ENCODE measurements around the gene BACH2. TPM values are rescaled to one million over a fixed set of nuclear protein-coding genes. Genes with fewer than 3 reads are reported as not detected.
"Not testable (repeated sequence)": the region's sequence is repeated elsewhere in the genome, so short reads cannot be mapped to it uniquely, and the experiment has no call there.

The BACH2 gene
- 88.8 and 89.7 TPM in 2 replicates for total RNA-seq

- peaks cover 40% of the 10 kb centered on the region for H3K36me3 Mint-ChIP-seq (ENCODE audit: low read depth)
- peak within 1 kb of the TSS; percentile 91 for H3K4me3 Mint-ChIP-seq (ENCODE audit: low read depth)
- no peaks in the 10 kb centered on the region for H3K9me3 Mint-ChIP-seq
- peaks cover 50% of the 10 kb centered on the region for H3K4me1 Mint-ChIP-seq (ENCODE audit: low read depth)
- intact Hi-C loops (cut with micrococcal nuclease) = loop anchor here (1.0 to 2.0 kb wide), 2 partner anchors 12 to 54 kb away; no protein-coding TSS in a partner anchor
- peak; percentile 91 for DNase-seq (ENCODE audit: low spot score)
- H3K27me3 Mint-ChIP-seq (ENCODE audit: low read depth) = peaks cover 13% of the 10 kb centered on the region
- peak within 1 kb of the TSS; percentile 86 for H3K27ac Mint-ChIP-seq
These were observed at the start of gene BACH2 for GRCh38 chr6:90296341-90297114. BACH2 (minus strand) TSS chr6:90296843; CDS start chr6:90008844, 287,999 bp downstream.

- H3K27me3 Mint-ChIP-seq (ENCODE audit: low read depth) = peaks cover 5% of the 10 kb centered on the region
- H3K9me3 Mint-ChIP-seq = peaks cover 7% of the 10 kb centered on the region
- intact Hi-C loops (cut with micrococcal nuclease) = no loop called here
- no peak overlapping the region for H3K4me3 Mint-ChIP-seq (ENCODE audit: low read depth)
- DNase-seq (ENCODE audit: low spot score) = no peak
- H3K36me3 Mint-ChIP-seq (ENCODE audit: low read depth) = peaks cover 6% of the 10 kb centered on the region
- H3K27ac Mint-ChIP-seq = no peak overlapping the region
- peaks cover 16% of the 10 kb centered on the region for H3K4me1 Mint-ChIP-seq (ENCODE audit: low read depth)
These were observed 46.9 kb upstream of the BACH2 start for GRCh38 chr6:90343576-90343975.

DNA sequence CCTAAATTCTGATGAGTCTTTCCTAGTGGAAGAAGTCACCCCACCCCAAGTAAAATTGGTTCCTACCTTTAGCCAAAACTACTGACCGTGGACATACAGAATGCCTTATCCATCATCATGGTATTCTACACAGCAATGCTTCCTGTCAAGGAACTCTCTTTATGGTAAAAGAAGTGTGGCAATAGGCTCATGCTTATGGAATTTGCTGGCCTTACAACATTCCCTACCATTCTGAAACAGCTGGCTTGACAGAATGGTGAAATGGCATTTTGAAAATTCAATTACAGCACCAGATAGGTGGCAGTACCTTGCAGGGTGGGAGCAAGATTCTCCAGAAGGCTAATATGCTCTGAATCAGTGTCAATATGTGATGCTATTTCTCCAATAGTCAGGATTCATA lies 41.8 kb upstream of the BACH2 start:
- intact Hi-C loops (cut with micrococcal nuclease) = no loop called here
- Mint-ChIP-seq H3K27me3 (ENCODE audit: low read depth) (peaks cover 4% of the 10 kb centered on the region), H3K4me1 (ENCODE audit: low read depth) (no peaks in the 10 kb centered on the region), H3K4me3 (ENCODE audit: low read depth) (no peak overlapping the region), H3K27ac (no peak overlapping the region), H3K9me3 (peaks cover 6% of the 10 kb centered on the region), H3K36me3 (ENCODE audit: low read depth) (peaks cover 4% of the 10 kb centered on the region)
- DNase-seq (ENCODE audit: low spot score) = no peak

DNA sequence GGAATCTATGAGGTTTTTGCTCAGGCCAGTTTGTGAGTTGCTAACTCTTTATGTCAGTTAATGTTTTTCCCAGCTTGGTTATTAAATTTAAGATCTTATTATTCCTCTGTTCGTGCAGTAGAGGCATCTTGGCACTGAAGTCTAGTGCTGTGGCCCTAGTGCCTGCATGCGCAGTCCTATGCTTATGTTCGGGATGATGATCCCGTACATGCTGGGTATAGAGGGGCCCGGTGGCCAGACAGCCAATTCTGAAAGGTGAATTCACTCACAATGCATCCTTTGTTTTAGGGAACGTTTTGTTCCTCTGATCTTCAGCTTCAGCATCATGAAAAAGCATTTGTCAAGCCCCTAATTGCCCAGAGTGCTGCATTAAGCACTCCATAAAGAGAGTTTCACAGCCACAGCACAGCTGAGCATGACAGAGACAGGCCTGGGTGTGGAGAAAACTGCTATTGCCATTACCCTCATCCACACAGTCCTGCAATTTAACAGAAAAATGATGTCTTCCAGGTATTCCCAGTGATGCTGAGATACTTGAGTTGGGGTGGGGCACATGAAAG lies 39.8 kb upstream of the BACH2 start:
- Mint-ChIP-seq H3K9me3 (peaks cover 10% of the 10 kb centered on the region), H3K4me3 (ENCODE audit: low read depth) (no peak overlapping the region), H3K4me1 (ENCODE audit: low read depth) (no peaks in the 10 kb centered on the region), H3K27me3 (ENCODE audit: low read depth) (peaks cover 2% of the 10 kb centered on the region), H3K36me3 (ENCODE audit: low read depth) (peaks cover 15% of the 10 kb centered on the region), H3K27ac (no peak overlapping the region)
- DNase-seq (ENCODE audit: low spot score) = no peak
- intact Hi-C loops (cut with micrococcal nuclease) = no loop called here

- Mint-ChIP-seq H3K36me3 (ENCODE audit: low read depth) (peaks cover 15% of the 10 kb centered on the region), H3K4me3 (ENCODE audit: low read depth) (no peak overlapping the region), H3K9me3 (peaks cover 10% of the 10 kb centered on the region), H3K4me1 (ENCODE audit: low read depth) (no peaks in the 10 kb centered on the region), H3K27me3 (ENCODE audit: low read depth) (peaks cover 2% of the 10 kb centered on the region), H3K27ac (no peak overlapping the region)
- intact Hi-C loops (cut with micrococcal nuclease) = no loop called here
- no peak for DNase-seq (ENCODE audit: low spot score)
These were observed 37.3 kb upstream of the BACH2 start for GRCh38 chr6:90333928-90334327.

- H3K9me3 Mint-ChIP-seq = peaks cover 10% of the 10 kb centered on the region
- not testable (repeated sequence) for H3K27me3 Mint-ChIP-seq (ENCODE audit: low read depth); H3K4me3 Mint-ChIP-seq (ENCODE audit: low read depth)
These were observed 36.4 kb upstream of the BACH2 start for GRCh38 chr6:90332978-90333543.

GRCh38 chr6:90329386-90330077 lies 32.9 kb upstream of the BACH2 start:
- H3K27me3 Mint-ChIP-seq (ENCODE audit: low read depth) = no peaks in the 10 kb centered on the region
- H3K4me1 Mint-ChIP-seq (ENCODE audit: low read depth) = peaks cover 5% of the 10 kb centered on the region
- H3K4me3 Mint-ChIP-seq (ENCODE audit: low read depth) = no peak overlapping the region
- peaks cover 17% of the 10 kb centered on the region for H3K36me3 Mint-ChIP-seq (ENCODE audit: low read depth)
- no peak for DNase-seq (ENCODE audit: low spot score)
- no peak overlapping the region for H3K27ac Mint-ChIP-seq
- intact Hi-C loops (cut with micrococcal nuclease) = no loop called here
- peaks cover 9% of the 10 kb centered on the region for H3K9me3 Mint-ChIP-seq

More at GRCh38 chr6:90332978-90333543, 36.4 kb upstream of the BACH2 start:
- peaks cover 15% of the 10 kb centered on the region for H3K36me3 Mint-ChIP-seq (ENCODE audit: low read depth)
- H3K27ac Mint-ChIP-seq; intact Hi-C loops (cut with micrococcal nuclease); DNase-seq (ENCODE audit: low spot score); H3K4me1 Mint-ChIP-seq (ENCODE audit: low read depth): not testable (repeated sequence)

DNA sequence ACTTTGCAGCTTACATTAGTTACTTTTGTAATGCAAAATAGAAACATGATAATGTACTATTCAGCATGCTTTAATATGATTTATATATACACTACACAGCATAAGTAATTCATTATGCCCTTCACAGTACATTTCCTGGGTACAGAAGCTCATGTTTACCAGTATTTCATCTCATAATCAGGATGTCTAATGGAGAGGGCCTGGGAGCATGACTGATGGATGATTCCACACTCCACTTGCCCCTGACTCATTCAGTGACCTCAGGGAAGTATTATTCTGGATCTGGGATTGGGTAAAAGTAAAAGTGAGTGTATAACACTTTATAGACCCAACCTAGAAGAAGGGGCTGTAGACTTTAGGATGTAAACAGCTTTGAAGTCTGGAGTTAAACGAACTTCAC lies 31.4 kb upstream of the BACH2 start:
- Mint-ChIP-seq H3K36me3 (ENCODE audit: low read depth) (peaks cover 10% of the 10 kb centered on the region), H3K27me3 (ENCODE audit: low read depth) (no peaks in the 10 kb centered on the region), H3K4me3 (ENCODE audit: low read depth) (no peak overlapping the region), H3K9me3 (peaks cover 4% of the 10 kb centered on the region), H3K4me1 (ENCODE audit: low read depth) (peaks cover 8% of the 10 kb centered on the region), H3K27ac (no peak overlapping the region)
- DNase-seq (ENCODE audit: low spot score) = no peak
- intact Hi-C loops (cut with micrococcal nuclease) = no loop called here

GRCh38 chr6:90326404-90327057 lies 29.9 kb upstream of the BACH2 start:
- H3K9me3 Mint-ChIP-seq = no peaks in the 10 kb centered on the region
- H3K4me1 Mint-ChIP-seq (ENCODE audit: low read depth) = peaks cover 8% of the 10 kb centered on the region
- DNase-seq (ENCODE audit: low spot score) = no peak
- peaks cover 6% of the 10 kb centered on the region for H3K36me3 Mint-ChIP-seq (ENCODE audit: low read depth)
- H3K4me3 Mint-ChIP-seq (ENCODE audit: low read depth) = no peak overlapping the region
- H3K27ac Mint-ChIP-seq = no peak overlapping the region
- H3K27me3 Mint-ChIP-seq (ENCODE audit: low read depth) = no peaks in the 10 kb centered on the region
- intact Hi-C loops (cut with micrococcal nuclease) = no loop called here

GRCh38 chr6:90323706-90324105 lies 27.1 kb upstream of the BACH2 start:
- H3K36me3 Mint-ChIP-seq (ENCODE audit: low read depth) = peaks cover 7% of the 10 kb centered on the region
- no peak for DNase-seq (ENCODE audit: low spot score)
- intact Hi-C loops (cut with micrococcal nuclease) = no loop called here
- no peak overlapping the region for H3K27ac Mint-ChIP-seq
- no peaks in the 10 kb centered on the region for H3K9me3 Mint-ChIP-seq
- peaks cover 28% of the 10 kb centered on the region for H3K4me1 Mint-ChIP-seq (ENCODE audit: low read depth)
- H3K4me3 Mint-ChIP-seq (ENCODE audit: low read depth) = no peak overlapping the region
- H3K27me3 Mint-ChIP-seq (ENCODE audit: low read depth) = no peaks in the 10 kb centered on the region

- H3K9me3 Mint-ChIP-seq = no peaks in the 10 kb centered on the region
- peaks cover 30% of the 10 kb centered on the region for H3K4me1 Mint-ChIP-seq (ENCODE audit: low read depth)
- H3K27ac Mint-ChIP-seq = no peak overlapping the region
- H3K27me3 Mint-ChIP-seq (ENCODE audit: low read depth) = no peaks in the 10 kb centered on the region
- DNase-seq (ENCODE audit: low spot score) = no peak
- intact Hi-C loops (cut with micrococcal nuclease) = no loop called here
- H3K36me3 Mint-ChIP-seq (ENCODE audit: low read depth) = peaks cover 7% of the 10 kb centered on the region
- H3K4me3 Mint-ChIP-seq (ENCODE audit: low read depth) = no peak overlapping the region
These were observed 26.4 kb upstream of the BACH2 start for GRCh38 chr6:90322976-90323474.

DNA sequence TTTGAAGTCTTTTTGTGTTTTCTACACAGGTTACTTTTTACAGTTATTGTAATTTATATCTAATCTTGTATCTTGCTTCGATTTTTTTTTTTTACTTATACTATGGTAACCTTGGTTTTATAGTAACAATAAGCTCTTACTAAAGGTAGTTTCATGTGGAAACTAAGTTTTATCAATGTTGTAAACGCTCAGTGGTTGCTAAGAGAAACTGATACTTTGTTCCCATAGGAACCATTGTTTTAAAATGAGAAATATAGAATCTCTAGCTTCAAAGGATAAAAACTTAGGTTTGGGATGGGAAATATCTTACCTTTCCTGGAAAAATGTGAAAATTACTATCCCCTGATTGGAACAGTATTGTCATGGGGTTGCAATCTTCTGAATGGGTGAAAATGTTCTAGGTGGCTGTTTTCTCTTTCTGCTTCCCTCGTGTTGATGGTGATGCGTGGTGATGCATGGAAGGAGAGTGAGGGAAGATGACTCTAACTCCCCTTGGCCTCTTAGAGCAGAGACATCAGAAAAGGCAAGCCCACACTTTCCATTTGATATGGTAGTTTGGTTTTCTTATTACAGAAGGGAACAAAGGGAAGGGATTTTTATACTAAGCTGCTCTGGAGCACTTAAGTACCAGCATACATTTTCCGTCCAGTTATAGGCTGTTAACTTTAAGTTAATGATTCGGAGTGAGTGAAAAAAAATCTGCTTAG lies 23.5 kb upstream of the BACH2 start:
- Mint-ChIP-seq H3K27me3 (ENCODE audit: low read depth) (no peaks in the 10 kb centered on the region), H3K27ac (peak overlapping the region; percentile 76), H3K9me3 (no peaks in the 10 kb centered on the region), H3K4me3 (ENCODE audit: low read depth) (no peak overlapping the region), H3K4me1 (ENCODE audit: low read depth) (peaks cover 27% of the 10 kb centered on the region), H3K36me3 (ENCODE audit: low read depth) (peaks cover 7% of the 10 kb centered on the region)
- DNase-seq (ENCODE audit: low spot score) = no peak
- intact Hi-C loops (cut with micrococcal nuclease) = loop anchor here (1.0 to 2.0 kb wide), 3 partner anchors 21 to 36 kb away; no protein-coding TSS in a partner anchor

Measured in activated T-helper 2 cell treated with anti-CD3 and anti-CD28 coated beads, Interferon-gamma antibody, Interleukin-2, Interleukin-4, amounts not matched to agents 10 μg/mL and 5 μg/mL and 100 μg/mL, durations not matched to agents 14 hours and 24 hours and 36 hours (primary cell).